MCF 10A (cell line): ENCODE measurements around the gene BHMT. TPM values are rescaled to one million over a fixed set of nuclear protein-coding genes. Genes with fewer than 3 reads are reported as not detected.
A peak's percentile ranks its signal among the peaks of the same experiment; 100 is the strongest.
"Not testable (repeated sequence)": the region's sequence is repeated elsewhere in the genome, so short reads cannot be mapped to it uniquely, and the experiment has no call there.

Experiments
- BruUV-seq: library from RNA; stranded (reverse); fragments of 400-500 nt; replicated peaks from 2 replicates; lab custom pipeline; 2021; lab: Mats Ljungman, UMichigan
- CTCF ChIA-PET: fragments of 300-600 bp; sonication (Branson Sonifier 250); formaldehyde crosslinking; extraction: SDS; loops from one replicate; lab custom pipeline; 2021; ENCODE audit warnings: antibody characterized with exemption, inconsistent platforms; lab: Yijun Ruan, JAX
- POLR2A ChIA-PET: fragments of 300-600, 350-650 bp; sonication (Branson Sonifier 250); formaldehyde crosslinking; extraction: SDS; loops from one replicate; lab custom pipeline; 2020; ENCODE audit warnings: antibody characterized with exemption, inconsistent platforms; lab: Yijun Ruan, JAX
- DNase-seq: peaks from one replicate; pipeline ENCODE4 v3.0.0-alpha.2; 2018; ENCODE audit not compliant: unreplicated experiment
- H3K27ac Mint-ChIP-seq: one replicate; pipeline ENCODE4 v1.8.0; 2022; ENCODE audit warnings: mild to moderate bottlenecking, low read depth, mixed read lengths; ENCODE audit not compliant: unreplicated experiment
- H3K27me3 Mint-ChIP-seq: one replicate; pipeline ENCODE4 v1.8.0; 2022; ENCODE audit warnings: mixed read lengths; ENCODE audit not compliant: insufficient read depth, unreplicated experiment
- H3K36me3 Mint-ChIP-seq: one replicate; pipeline ENCODE4 v1.8.0; 2022; ENCODE audit warnings: mild to moderate bottlenecking, moderate library complexity, mixed read lengths; ENCODE audit not compliant: insufficient read depth, unreplicated experiment
- H3K4me1 Mint-ChIP-seq: one replicate; pipeline ENCODE4 v1.8.0; 2022; ENCODE audit warnings: mixed read lengths; ENCODE audit not compliant: insufficient read depth, unreplicated experiment
- H3K4me3 Mint-ChIP-seq: one replicate; pipeline ENCODE4 v1.8.0; 2022; ENCODE audit warnings: mild to moderate bottlenecking, moderate library complexity, mixed read lengths; ENCODE audit not compliant: unreplicated experiment
- H3K9me3 Mint-ChIP-seq: one replicate; pipeline ENCODE4 v1.8.0; 2022; ENCODE audit warnings: mixed read lengths; ENCODE audit not compliant: unreplicated experiment
- CTCF ChIP-seq: fragments of 200-600 bp; IDR thresholded peaks from one replicate; pipeline ENCODE4 v1.8.0; 2022; ENCODE audit warnings: antibody characterized with exemption, mild to moderate bottlenecking; ENCODE audit not compliant: unreplicated experiment
- intact Hi-C: fragments of 100-400 bp; cut with micrococcal nuclease; formaldehyde crosslinking; loops from 2 replicates; pipeline ENCODE4 v1.14.1; 2022
- total RNA-seq: library from RNA; stranded (reverse); gene quantifications from 2 replicates; pipeline ENCODE4 v1.2.3, GENCODE V29; 2022

The BHMT gene
- total RNA-seq, 1 experiment from 2014 or later = not detected

DNA sequence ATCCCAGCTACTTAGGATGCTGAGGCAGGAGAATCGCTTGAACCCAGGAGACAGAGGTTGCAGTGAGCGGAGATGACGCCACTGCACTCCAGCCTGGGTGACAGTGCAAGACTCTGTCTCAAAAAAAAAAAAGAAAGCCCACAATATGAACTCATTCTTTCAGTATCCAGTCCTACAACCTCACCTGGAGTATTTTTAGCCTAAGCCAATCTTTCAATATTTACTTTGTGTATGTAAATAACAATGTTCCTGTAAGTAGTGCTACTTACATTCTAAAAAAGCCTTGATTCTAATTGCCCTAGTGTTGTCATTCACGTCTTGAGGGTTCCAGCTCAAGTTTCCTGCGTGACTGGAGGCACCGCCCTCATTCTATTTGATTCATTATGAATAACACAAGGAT lies 62.0 kb downstream of the BHMT start:
- CTCF ChIA-PET = no interaction called here
- POLR2A ChIA-PET = interaction anchor here (0.8 kb wide), 1 partner anchor 20 kb away, joined by 4 read pairs; no protein-coding TSS in a partner anchor
- no peak overlapping the region for H3K4me3 Mint-ChIP-seq
- DNase-seq = no peak
- H3K9me3 Mint-ChIP-seq = no peaks in the 10 kb centered on the region
- H3K4me1 Mint-ChIP-seq = no peaks in the 10 kb centered on the region
- intact Hi-C loops = no loop called here
- BruUV-seq = no TSS peak
- H3K27me3 Mint-ChIP-seq = no peaks in the 10 kb centered on the region
- no peaks in the 10 kb centered on the region for H3K36me3 Mint-ChIP-seq
- no peak for TF ChIP-seq CTCF
- no peak overlapping the region for H3K27ac Mint-ChIP-seq

- H3K27ac Mint-ChIP-seq, BruUV-seq, H3K36me3 Mint-ChIP-seq, H3K4me3 Mint-ChIP-seq, H3K9me3 Mint-ChIP-seq, H3K27me3 Mint-ChIP-seq, intact Hi-C loops, DNase-seq: not testable (repeated sequence)
- H3K4me1 Mint-ChIP-seq = peaks cover 11% of the 10 kb centered on the region
- CTCF ChIA-PET = interaction anchor here (0.7 to 1.3 kb wide), 2 partner anchors 40 to 75 kb away, joined by 3 read pairs; no protein-coding TSS in a partner anchor
- POLR2A ChIA-PET = interaction anchor here (0.7 to 1.5 kb wide), 4 partner anchors 8 to 195 kb away, joined by 4 to 5 read pairs (median 4); partner anchors contain the start of gene ARSB
These were observed 68.8 kb downstream of the BHMT start for GRCh38 chr5:79180449-79180848.

GRCh38 chr5:79181419-79182022 lies 69.9 kb downstream of the BHMT start:
- ChIA-PET POLR2A (interaction anchor here (0.9 to 1.5 kb wide), 3 partner anchors 10 to 197 kb away, joined by 4 to 5 read pairs (median 5); partner anchors contain the start of gene ARSB), CTCF (interaction anchor here (0.8 to 1.3 kb wide), 2 partner anchors 41 to 49 kb away, joined by 3 to 4 read pairs; no protein-coding TSS in a partner anchor)
- no peaks in the 10 kb centered on the region for H3K27me3 Mint-ChIP-seq

More at GRCh38 chr5:79181419-79182022, 69.9 kb downstream of the BHMT start:
- no peak for TF ChIP-seq CTCF
- Mint-ChIP-seq H3K27ac (peak overlapping the region; percentile 49), H3K4me3 (no peak overlapping the region), H3K4me1 (peaks cover 11% of the 10 kb centered on the region), H3K9me3 (no peaks in the 10 kb centered on the region), H3K36me3 (no peaks in the 10 kb centered on the region)
- DNase-seq = peak; percentile 34
- BruUV-seq = no TSS peak
- intact Hi-C loops = no loop called here

Other genes starting within 250 kb of the BHMT start
- gene ARSB, start 126.5 kb upstream of the BHMT start, total RNA-seq = 5.2 and 7.9 TPM in 2 replicates
- gene DMGDH, start 42.1 kb upstream of the BHMT start, total RNA-seq = 9.2 and 14.7 TPM in 2 replicates
- gene BHMT2, start 42.0 kb upstream of the BHMT start, total RNA-seq = not detected in 2 replicates
- gene JMY, start 124.3 kb downstream of the BHMT start, total RNA-seq = 16.8 and 19.3 TPM in 2 replicates